NB4 (cell line): ENCODE data around the gene IL16.

Experiments
- CTCF ChIP-seq: IDR thresholded peaks from one replicate; pipeline ENCODE4 v1.5.1; 2012; ENCODE audit warnings: low read depth, low read length
- MAX ChIP-seq: IDR thresholded peaks from 2 replicates; pipeline ENCODE4 v1.6.1; 2011; ENCODE audit warnings: low read depth, low read length
- MYC ChIP-seq: IDR thresholded peaks from 2 replicates; pipeline ENCODE4 v1.6.1; 2011; ENCODE audit warnings: low read depth, low read length
- POLR2A ChIP-seq: IDR thresholded peaks from 2 replicates; pipeline ENCODE4 v1.6.1; 2011; ENCODE audit warnings: mild to moderate bottlenecking; ENCODE audit not compliant: insufficient read length; ENCODE audit errors: extremely low read depth

- TF ChIP-seq CTCF (no peak), POLR2A (no peak), MYC (no peak), MAX (no peak)
Measured at GRCh38 chr15:81361891-81362290, 165.2 kb downstream of the IL16 start.
